HG02840 (cell line): ENCODE data around the gene RPN2.

Experiments used
- ATAC-seq: cut with Tn5 transposase; IDR thresholded peaks from one replicate; pipeline ENCODE4 v1.9.1; 2021; ENCODE audit warnings: mild to moderate bottlenecking, moderate library complexity, moderate number of reproducible peaks; ENCODE audit not compliant: unreplicated experiment, low FRiP score

RPN2 gene

GRCh38 chr20:37209193-37209592 is 30.1 kb downstream of the RPN2 start:
- ATAC-seq: no peak

GRCh38 chr20:37209661-37210314 is 30.7 kb downstream of the RPN2 start:
- no peak for ATAC-seq

GRCh38 chr20:37218441-37218840 is 39.3 kb downstream of the RPN2 start:
- ATAC-seq: no peak

- no peak for ATAC-seq
Measured at GRCh38 chr20:37218976-37219375, 39.8 kb downstream of the RPN2 start.

- no peak for ATAC-seq
Measured at GRCh38 chr20:37219751-37220668, 40.9 kb downstream of the RPN2 start.

- ATAC-seq: no peak
Measured at GRCh38 chr20:37220731-37221130, 41.6 kb downstream of the RPN2 start.

- no peak for ATAC-seq
Measured at GRCh38 chr20:37222086-37222485, 43.0 kb downstream of the RPN2 start.

- ATAC-seq: no peak
Measured at GRCh38 chr20:37223053-37223452, 43.9 kb downstream of the RPN2 start.

- no peak for ATAC-seq
Measured at GRCh38 chr20:37225146-37225545, 46.0 kb downstream of the RPN2 start.

- ATAC-seq: no peak
Measured at GRCh38 chr20:37226889-37227288, 47.8 kb downstream of the RPN2 start.

- no peak for ATAC-seq
Measured at GRCh38 chr20:37228082-37228481, 49.0 kb downstream of the RPN2 start.

GRCh38 chr20:37228656-37229055 is 49.5 kb downstream of the RPN2 start:
- no peak for ATAC-seq

- no peak for ATAC-seq
Measured at GRCh38 chr20:37229357-37229756, 50.2 kb downstream of the RPN2 start.

- no peak for ATAC-seq
Measured at GRCh38 chr20:37230200-37230599, 51.1 kb downstream of the RPN2 start.

GRCh38 chr20:37231947-37232630 is 53.0 kb downstream of the RPN2 start:
- ATAC-seq: no peak

- ATAC-seq: no peak
Measured at GRCh38 chr20:37233548-37234253, 54.6 kb downstream of the RPN2 start.

- ATAC-seq: no peak
Measured at GRCh38 chr20:37234254-37234581, 55.1 kb downstream of the RPN2 start.

GRCh38 chr20:37235065-37235464 is 55.9 kb downstream of the RPN2 start:
- ATAC-seq: no peak

GRCh38 chr20:37236462-37236861 is 57.3 kb downstream of the RPN2 start:
- no peak for ATAC-seq

GRCh38 chr20:37237656-37238055 is 58.5 kb downstream of the RPN2 start:
- ATAC-seq: no peak

- no peak for ATAC-seq
Measured at GRCh38 chr20:37238426-37238825, 59.3 kb downstream of the RPN2 start.
